NK-92 treated with Interleukin-12 subunit alpha and Interleukin-12 subunit beta, amount 100 ng/mL, for 24 hours (cell line): Measurements from ENCODE around the gene SPINT1.

ENCODE experiments used
- DNase-seq: peaks from one replicate; lab custom pipeline; 2025; lab: John Stamatoyannopoulos, UW

Gene SPINT1

DNA sequence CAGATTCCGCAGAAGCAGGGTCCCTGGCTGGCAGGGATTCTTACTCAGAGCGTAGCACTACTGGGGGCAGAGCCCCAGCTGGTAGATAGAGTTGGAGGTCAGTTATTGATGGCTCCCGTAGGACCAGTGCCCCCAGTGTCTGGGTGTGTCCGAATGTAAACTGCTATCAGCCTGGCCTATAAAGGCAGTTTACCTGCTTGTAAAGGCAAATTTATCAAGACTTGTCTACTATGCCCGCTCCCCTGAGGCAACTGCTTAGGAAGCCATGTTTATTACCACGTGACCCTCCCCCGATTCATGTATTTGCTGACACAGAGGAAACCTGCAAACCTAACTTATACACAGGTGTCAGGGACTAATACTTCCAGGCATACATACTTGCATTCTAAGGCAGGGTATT lies 14.7 kb upstream of the SPINT1 start:
- DNase-seq, result no peak

DNA sequence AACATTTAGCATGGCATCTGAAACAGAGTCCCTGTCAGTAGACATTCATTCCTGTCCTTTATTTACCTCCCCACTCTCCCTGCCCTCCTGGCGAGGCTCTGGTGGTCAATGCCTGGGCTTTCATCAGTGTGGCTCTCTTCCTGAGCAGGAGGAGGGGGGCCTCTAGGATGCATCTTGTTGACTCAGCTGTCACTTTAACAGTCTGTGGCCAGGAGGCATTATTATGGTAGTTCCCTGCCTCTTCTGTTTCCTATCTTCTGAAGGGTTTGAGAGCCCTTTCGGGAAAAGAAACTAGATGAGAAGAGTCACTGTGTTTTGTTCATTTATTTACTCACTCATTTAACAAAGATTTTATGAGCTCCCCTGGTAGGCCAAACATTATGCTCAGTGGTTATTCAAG lies 13.0 kb upstream of the SPINT1 start:
- DNase-seq, result no peak

- DNase-seq, result no peak
Observed at GRCh38 chr15:40831861-40832260, 12.0 kb upstream of the SPINT1 start.

- no peak for DNase-seq
Observed at GRCh38 chr15:40832903-40833302, 10.9 kb upstream of the SPINT1 start.

DNA sequence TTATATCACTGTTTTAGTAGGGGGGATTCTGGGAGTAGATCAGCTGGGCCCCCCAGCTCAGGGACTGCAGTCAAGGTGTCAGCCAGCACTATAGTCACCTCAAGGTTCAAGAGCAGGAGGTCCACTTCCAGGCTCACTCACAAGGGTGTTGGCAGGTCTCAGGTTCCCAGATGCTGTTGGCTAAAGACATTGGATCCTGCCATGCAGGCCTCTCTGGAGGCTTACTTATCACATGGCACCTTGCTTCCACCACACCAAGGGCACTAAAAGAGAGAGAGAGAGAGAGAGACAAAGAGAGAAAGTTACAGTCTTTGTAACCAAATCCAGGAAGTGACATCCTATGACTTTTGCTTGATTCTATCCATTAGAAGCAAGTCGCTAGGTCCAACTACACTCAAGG lies 7.8 kb upstream of the SPINT1 start:
- no peak for DNase-seq

DNA sequence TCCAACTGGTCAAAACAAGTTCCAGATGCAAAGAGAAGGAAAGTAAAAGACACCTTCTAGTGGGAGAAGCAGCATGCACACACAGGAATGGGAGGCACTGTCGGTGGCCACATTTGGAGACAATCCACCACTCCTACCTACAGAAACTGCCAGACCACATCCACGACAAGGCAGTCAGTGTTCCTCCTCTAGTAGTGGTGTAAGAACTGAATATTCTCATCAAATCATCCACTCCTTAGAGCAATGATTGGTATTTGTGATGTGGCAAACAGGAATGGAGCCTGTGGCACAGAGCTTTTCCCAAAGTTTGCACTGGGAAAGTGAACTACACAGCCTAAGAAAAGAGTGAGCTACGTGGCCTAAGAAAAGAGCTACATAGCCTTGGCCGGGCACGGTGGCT lies 5.1 kb upstream of the SPINT1 start:
- DNase-seq, result no peak

DNA sequence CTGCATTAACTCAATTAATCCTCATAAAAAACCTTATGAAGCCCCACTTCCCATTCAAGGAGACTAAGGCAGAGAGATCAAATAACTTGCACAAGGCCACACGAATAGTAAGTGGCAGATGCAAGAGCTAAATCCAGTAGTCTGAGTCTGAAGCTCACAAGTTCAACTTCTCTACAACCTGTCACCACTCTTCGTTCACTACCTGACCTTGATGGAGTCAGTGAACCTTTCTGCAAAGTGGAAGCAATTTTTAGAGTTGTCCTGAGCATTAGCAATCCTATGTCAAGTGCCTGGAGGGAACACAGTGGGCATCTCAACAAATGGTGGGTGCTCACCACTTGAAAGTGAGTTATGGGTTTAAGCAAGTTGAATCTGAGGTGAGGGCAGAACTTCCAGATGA lies 2.1 kb upstream of the SPINT1 start:
- no peak for DNase-seq

DNA sequence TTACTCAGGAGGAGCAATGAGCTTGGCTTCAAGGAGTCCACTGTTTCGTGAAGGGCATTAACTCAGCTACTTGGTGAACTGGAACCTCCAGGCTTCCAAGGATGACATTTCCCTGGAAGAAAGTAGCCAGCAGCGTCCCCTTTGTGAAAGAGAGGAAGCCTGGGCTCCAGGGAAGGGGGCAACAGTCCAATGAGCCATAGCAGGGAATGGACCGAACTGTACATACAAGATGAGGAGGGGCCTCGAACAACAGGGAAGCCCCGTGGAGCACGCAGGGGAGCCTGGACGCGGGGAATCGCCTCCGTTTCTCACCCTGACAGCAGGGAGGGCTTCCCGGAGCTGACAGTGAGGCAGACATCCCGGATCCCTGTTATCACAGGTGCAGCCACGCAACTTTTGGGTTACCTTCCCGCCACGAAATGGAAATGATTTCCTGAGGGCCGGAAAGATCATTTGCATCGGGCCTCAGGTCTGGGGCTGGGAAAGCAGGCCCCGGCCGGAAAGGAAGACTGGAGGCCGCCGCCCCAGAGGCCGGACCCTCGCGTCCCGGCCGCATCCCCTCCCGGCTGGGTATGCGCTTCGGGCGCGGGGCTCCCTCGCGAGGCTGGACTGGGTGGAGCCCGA lies 475 bp upstream of the SPINT1 start:
- no peak for DNase-seq

- DNase-seq, result no peak
Observed at GRCh38 chr15:40844696-40845030, 815 bp downstream of the SPINT1 start.

GRCh38 chr15:40845036-40845435 lies 1.2 kb downstream of the SPINT1 start:
- no peak for DNase-seq

DNA sequence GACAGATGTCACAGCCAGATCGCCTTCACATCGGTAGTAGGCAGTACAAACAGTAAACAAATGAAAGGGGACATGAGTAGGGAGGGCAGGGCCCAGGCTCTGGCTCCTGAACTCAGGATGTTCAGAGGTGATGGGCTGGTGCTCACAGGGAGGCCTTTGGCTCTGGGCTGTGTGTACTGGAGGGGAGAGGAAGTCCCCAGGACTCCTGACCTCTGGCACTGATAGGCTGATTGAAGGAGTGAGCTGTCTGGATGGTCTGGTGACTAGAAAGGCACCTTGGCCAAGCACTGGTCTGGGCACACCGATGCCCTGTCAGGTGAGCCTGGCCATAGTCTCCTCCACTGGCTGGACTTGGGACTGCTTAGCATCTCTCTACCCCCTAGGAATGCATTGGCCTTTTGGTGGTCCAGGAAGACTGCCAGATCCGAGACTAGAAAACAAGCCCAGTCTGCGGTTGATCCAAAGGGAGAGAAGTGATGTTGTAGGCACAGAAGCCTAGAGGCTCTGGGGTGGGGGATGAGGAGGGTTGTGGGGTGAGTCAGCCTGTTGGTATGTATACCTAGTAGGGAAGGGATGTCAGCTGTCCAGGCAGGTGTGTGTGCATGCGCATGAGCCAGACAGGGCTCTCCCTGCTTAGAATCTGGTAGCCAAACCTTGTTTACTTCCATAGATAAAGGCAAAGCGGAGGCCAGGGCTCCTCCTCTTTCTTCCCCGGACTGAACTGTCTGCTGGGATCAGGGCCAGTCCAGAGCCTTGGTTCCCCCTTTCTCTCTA lies 1.9 kb downstream of the SPINT1 start:
- DNase-seq, result no peak

DNA sequence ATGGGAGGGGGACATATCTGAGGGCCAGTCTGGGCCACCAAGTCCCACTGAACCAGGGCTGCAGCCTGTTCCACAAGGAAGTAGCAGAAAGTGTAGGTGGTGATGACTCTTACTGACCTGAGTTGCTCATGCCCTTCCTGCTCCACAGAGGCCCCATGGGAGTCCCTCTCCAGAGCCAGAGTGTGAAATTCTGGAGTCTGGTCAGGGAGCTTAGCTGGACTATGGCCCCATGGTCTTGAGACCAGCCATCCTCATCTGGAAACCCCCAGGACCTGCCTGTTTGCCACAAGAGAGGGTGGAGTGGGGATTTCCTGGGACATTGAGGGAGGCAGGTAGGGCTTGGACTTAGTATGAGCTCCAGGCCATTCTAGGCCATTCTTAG lies 3.0 kb downstream of the SPINT1 start:
- no peak for DNase-seq

DNA sequence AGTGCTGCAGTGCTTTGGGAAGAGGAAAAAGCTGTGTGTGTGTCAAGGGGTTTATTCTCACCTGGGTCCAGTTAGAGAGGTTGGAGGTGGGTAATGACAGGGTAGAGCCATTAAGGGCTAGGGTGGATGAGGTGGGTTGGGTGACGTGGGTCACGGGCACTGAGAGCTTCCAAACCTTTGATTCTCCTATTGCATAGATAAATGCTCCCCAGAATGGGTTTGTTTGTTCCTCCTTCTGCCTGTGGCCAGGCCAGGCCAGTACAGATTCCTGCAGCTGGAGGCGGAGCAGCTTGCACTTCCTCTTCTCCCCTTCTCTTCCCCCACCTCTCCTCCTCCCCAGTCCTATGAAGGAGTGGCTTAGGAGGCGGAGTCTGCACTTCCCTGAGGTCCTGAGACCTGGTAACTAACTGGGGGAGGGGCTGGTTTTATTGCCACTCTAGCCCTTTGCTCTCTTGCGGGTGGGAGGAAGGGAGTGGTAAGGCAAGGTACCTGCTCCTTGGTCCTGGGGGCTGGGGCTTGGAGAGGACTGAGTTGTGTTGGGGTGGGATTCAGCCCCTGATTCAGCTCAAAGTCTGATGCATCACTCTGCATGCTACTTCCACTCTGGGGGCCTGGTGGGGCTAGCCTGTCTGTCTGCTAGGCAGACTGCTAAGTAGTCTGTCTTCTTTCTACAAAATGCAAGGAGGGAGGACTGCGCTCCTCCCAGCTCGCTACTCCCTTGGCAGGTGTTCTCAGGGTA lies 3.5 kb downstream of the SPINT1 start:
- no peak for DNase-seq

- no peak for DNase-seq
Observed at GRCh38 chr15:40850576-40851112, 6.8 kb downstream of the SPINT1 start.

DNA sequence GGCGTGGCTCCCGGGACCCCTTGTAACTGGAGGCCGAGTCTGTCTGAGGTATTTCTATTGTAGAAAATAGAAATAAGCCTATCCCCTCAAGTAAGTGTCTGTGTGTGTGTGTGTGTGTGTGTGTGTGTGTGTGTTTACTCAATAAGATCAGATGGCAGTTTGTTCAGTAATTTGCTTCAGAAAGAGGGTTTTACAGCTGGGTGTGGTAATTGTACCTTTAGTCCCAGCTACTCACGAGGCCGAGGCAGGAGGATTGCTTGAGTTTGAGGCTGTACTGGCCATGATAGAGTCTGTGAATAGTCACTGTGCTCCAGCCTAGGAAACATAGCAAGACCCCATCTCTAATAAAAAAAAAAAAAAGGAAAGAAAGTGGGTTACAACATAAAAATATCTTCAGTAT lies 8.7 kb downstream of the SPINT1 start:
- no peak for DNase-seq

DNA sequence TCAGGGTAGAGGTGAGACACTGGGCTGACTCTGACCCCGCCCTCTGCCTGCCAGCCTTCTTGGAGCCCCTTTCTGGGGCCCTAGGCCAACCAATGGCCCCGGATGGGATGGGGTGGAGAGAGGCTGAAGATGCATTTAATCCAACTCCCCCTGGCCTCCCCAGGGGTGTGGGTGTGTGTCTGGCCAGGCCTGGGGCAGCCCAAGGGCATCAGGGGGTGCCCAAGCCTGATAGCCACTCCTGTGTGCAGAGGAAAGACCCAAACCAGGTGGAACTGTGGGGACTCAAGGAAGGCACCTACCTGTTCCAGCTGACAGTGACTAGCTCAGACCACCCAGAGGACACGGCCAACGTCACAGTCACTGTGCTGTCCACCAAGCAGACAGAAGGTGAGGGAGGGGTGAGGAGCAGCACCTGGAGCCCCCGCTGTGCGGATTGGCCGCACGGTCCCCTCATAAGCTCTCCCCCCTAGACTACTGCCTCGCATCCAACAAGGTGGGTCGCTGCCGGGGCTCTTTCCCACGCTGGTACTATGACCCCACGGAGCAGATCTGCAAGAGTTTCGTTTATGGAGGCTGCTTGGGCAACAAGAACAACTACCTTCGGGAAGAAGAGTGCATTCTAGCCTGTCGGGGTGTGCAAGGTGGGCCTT lies 9.5 kb downstream of the SPINT1 start:
- no peak for DNase-seq

DNA sequence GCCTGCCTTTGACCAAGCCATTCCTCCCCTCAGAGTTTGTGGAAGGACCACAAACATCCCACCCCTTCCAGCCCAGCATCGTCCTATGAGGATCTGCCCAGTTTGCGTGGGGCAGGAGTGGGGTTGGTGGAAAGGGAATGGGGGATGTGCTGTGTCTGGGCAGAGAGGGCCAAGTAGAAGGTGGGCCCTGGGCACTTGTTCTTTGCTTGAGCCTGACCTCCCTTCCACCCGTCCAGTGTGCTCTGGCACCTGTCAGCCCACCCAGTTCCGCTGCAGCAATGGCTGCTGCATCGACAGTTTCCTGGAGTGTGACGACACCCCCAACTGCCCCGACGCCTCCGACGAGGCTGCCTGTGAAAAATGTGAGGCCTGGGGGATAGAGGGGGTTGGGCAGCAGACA lies 10.3 kb downstream of the SPINT1 start:
- no peak for DNase-seq

GRCh38 chr15:40855706-40856234 lies 11.9 kb downstream of the SPINT1 start:
- no peak for DNase-seq

GRCh38 chr15:40856746-40857145 lies 12.9 kb downstream of the SPINT1 start:
- no peak for DNase-seq

GRCh38 chr15:40857601-40858341 lies 13.9 kb downstream of the SPINT1 start:
- DNase-seq, result peak; percentile 62

GRCh38 chr15:40858706-40859105 lies 14.9 kb downstream of the SPINT1 start:
- no peak for DNase-seq
